Retina (tissue), 1 donor: Measurements from ENCODE around the gene SGPP2.

Source experiments
- DNase-seq: peaks from one replicate; pipeline ENCODE4 v3.0.0-alpha.2; 2016

Gene SGPP2

DNA sequence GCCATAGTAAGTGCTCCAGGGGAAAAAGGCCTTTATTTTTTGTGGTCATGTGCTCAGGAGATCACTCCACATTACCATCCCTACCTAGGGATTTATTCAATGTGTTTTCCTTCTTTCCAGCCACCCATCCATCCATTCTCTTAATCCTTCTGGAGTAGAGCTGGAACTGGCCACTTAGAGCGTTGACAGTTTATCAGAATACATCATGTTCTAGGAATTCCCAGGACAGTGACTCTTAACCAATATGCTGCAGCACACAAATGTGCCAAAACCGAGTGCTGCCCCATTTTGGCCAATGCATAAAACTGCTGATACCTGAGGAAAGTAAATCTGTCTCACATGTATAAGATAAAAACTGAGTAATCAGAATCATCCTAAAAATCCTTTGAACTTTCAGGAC lies 167.8 kb downstream of the SGPP2 start:
- DNase-seq, result no peak

GRCh38 chr2:222594679-222595078 lies 170.3 kb downstream of the SGPP2 start:
- no peak for DNase-seq

- DNase-seq, result no peak
Observed at GRCh38 chr2:222595581-222595980, 171.2 kb downstream of the SGPP2 start.

GRCh38 chr2:222598611-222599010 lies 174.3 kb downstream of the SGPP2 start:
- no peak for DNase-seq

DNA sequence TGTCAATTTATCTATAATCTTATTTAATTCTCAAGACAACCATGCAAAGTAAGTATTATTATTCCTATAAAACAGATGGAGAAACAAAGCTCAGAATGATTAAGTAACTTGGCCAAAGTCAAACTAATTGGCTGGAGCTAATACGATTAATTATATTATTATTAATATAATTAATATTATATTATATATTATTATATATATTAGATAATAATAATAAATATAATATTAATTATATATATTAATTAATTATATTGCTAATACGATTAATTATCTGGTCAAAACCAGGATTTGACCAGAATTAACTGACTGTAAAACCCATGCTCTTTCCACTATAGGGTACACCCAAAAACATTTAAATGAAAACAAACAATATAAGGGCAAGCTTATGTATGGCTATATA lies 179.2 kb downstream of the SGPP2 start:
- DNase-seq, result no peak

- no peak for DNase-seq
Observed at GRCh38 chr2:222604749-222605515, 180.6 kb downstream of the SGPP2 start.

- no peak for DNase-seq
Observed at GRCh38 chr2:222606306-222606705, 182.0 kb downstream of the SGPP2 start.

- DNase-seq, result no peak
Observed at GRCh38 chr2:222608081-222608480, 183.7 kb downstream of the SGPP2 start.

- no peak for DNase-seq
Observed at GRCh38 chr2:222609381-222609780, 185.0 kb downstream of the SGPP2 start.
